ENCODE results near the gene KCNA5.

Gene KCNA5

DNA sequence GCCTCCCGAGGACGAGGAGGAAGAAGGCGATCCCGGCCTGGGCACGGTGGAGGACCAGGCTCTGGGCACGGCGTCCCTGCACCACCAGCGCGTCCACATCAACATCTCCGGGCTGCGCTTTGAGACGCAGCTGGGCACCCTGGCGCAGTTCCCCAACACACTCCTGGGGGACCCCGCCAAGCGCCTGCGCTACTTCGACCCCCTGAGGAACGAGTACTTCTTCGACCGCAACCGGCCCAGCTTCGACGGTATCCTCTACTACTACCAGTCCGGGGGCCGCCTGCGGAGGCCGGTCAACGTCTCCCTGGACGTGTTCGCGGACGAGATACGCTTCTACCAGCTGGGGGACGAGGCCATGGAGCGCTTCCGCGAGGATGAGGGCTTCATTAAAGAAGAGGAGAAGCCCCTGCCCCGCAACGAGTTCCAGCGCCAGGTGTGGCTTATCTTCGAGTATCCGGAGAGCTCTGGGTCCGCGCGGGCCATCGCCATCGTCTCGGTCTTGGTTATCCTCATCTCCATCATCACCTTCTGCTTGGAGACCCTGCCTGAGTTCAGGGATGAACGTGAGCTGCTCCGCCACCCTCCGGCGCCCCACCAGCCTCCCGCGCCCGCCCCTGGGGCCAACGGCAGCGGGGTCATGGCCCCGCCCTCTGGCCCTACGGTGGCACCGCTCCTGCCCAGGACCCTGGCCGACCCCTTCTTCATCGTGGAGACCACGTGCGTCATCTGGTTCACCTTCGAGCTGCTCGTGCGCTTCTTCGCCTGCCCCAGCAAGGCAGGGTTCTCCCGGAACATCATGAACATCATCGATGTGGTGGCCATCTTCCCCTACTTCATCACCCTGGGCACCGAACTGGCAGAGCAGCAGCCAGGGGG is 979 bp downstream of the KCNA5 start:
- H3K9me3 ChIP-seq (ENCODE audit: low read length), result no peaks in the 10 kb centered on the region
- peaks cover 40% of the 10 kb centered on the region for H3K4me1 ChIP-seq (ENCODE audit: insufficient read depth, low read length)
- H3K36me3 ChIP-seq (ENCODE audit: insufficient read depth, low read length), result no peaks in the 10 kb centered on the region
- peak overlapping the region in 1 of 2 donors; percentile 46 for H3K4me3 ChIP-seq (ENCODE audit: low read depth in 1 of 2, low read length in 2 of 2)
- peaks cover 0 to 9% of the 10 kb centered on the region in 2 donors for H3K27me3 ChIP-seq (ENCODE audit: control insufficient read depth in 1 of 2, insufficient read depth in 2 of 2, low read length in 2 of 2)
- H3K27ac ChIP-seq (ENCODE audit: low read depth, low read length), result no peak overlapping the region
- no peak overlapping the region for H3K9ac ChIP-seq (ENCODE audit: low read length)

DNA sequence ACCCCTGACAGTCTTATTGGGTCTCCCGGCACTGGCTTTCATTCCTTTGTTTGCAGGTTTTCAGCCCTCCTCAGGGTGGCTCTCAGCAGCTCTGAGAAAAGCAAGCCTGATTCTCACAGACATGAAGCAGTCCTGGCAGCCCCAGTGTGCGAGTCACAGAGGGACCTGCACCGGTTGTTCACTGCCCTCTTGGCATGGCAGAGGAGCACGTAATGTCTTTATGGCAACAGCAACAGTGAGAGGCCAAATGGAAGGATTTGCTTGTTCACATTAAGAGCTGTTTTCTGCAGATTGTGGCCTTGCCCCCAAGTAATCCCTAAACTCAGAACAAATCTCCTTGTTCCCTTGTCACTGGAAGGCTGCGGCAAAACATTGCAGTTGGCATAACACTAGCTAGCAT is 3.4 kb downstream of the KCNA5 start:
- H3K9ac ChIP-seq (ENCODE audit: low read length), result peak overlapping the region; percentile 8
- peak overlapping the region in 1 of 2 donors; percentile 40 for H3K4me3 ChIP-seq (ENCODE audit: low read depth in 1 of 2, low read length in 2 of 2)
- H3K9me3 ChIP-seq (ENCODE audit: low read length), result no peaks in the 10 kb centered on the region
- H3K27me3 ChIP-seq (ENCODE audit: control insufficient read depth in 1 of 2, insufficient read depth in 2 of 2, low read length in 2 of 2), result peaks cover 0 to 9% of the 10 kb centered on the region in 2 donors
- peak overlapping the region; percentile 69 for H3K27ac ChIP-seq (ENCODE audit: low read depth, low read length)
- H3K36me3 ChIP-seq (ENCODE audit: insufficient read depth, low read length), result no peaks in the 10 kb centered on the region
- H3K4me1 ChIP-seq (ENCODE audit: insufficient read depth, low read length), result peaks cover 53% of the 10 kb centered on the region

DNA sequence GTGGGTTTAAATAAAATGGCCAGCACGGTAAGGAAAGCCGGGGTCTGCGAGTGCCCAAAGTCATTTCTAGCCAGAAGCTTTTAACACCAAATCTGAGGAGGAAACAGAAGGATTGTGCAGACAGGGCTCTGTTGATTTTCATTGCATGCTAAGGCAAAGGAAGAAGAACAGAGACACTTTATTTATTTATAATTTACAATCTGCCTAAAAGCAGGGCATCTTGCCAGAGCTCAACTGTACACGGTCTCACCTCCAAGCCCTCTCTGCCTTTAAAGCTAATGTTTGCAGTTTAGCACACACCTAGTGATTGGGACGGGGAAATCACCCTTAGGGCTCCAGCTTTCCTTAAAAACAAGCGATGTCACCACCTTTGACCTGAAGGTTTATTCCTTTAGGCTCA is 4.0 kb downstream of the KCNA5 start:
- no peaks in the 10 kb centered on the region for H3K9me3 ChIP-seq (ENCODE audit: low read length)
- no peaks in the 10 kb centered on the region for H3K36me3 ChIP-seq (ENCODE audit: insufficient read depth, low read length)
- peaks cover 0 to 9% of the 10 kb centered on the region in 2 donors for H3K27me3 ChIP-seq (ENCODE audit: control insufficient read depth in 1 of 2, insufficient read depth in 2 of 2, low read length in 2 of 2)
- peaks cover 59% of the 10 kb centered on the region for H3K4me1 ChIP-seq (ENCODE audit: insufficient read depth, low read length)
- peak overlapping the region; percentile 69 for H3K27ac ChIP-seq (ENCODE audit: low read depth, low read length)
- H3K4me3 ChIP-seq (ENCODE audit: low read depth in 1 of 2, low read length in 2 of 2), result peak overlapping the region in 1 of 2 donors; percentile 40
- no peak overlapping the region for H3K9ac ChIP-seq (ENCODE audit: low read length)

DNA sequence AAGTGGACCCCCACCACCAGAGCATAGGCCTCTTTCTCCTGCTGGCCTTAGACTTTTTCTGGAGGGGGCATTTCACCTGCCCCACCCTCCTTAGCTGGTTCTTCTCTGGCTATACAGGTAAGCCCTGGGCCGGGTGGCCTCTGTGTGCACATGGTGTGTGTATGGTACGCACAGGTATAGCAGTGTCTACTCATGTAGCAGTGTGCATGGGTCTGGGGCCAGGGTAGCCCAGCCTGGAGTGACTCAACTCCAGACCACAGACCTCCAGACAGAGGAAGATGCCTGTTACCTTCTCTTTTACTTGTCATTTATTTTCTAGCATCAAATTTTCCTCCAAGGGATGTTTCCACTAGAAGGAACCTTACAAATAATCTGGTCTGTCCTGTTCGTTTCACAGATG is 6.9 kb downstream of the KCNA5 start:
- Histone ChIP-seq H3K4me3 (ENCODE audit: low read depth in 1 of 2, low read length in 2 of 2) (no peak overlapping the region), H3K27ac (ENCODE audit: low read depth, low read length) (no peak overlapping the region), H3K9ac (ENCODE audit: low read length) (no peak overlapping the region), H3K27me3 (ENCODE audit: control insufficient read depth in 1 of 2, insufficient read depth in 2 of 2, low read length in 2 of 2) (no peaks in the 10 kb centered on the region), H3K9me3 (ENCODE audit: low read length) (no peaks in the 10 kb centered on the region), H3K4me1 (ENCODE audit: insufficient read depth, low read length) (peaks cover 64% of the 10 kb centered on the region), H3K36me3 (ENCODE audit: insufficient read depth, low read length) (no peaks in the 10 kb centered on the region)

DNA sequence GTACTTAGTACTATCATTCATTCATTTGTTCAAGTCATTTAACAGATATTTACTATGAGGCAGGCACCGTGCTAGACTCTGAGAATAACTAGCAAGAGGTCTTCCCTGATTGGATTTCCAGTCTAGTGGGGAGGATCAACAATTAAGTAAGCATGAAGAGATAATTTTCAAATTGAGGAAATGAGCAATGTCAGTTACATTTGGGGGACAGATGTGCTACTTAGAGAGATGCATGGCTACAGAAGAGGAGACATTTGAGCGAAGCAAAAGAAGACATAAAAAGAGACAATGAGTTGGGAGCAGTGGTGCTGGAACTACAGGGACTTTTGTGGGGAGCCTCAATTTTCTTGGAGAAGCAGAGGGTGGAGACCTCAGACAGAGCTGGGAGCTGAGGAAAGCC is 7.7 kb downstream of the KCNA5 start:
- H3K9me3 ChIP-seq (ENCODE audit: low read length), result no peaks in the 10 kb centered on the region
- H3K27me3 ChIP-seq (ENCODE audit: control insufficient read depth in 1 of 2, insufficient read depth in 2 of 2, low read length in 2 of 2), result no peaks in the 10 kb centered on the region
- H3K4me1 ChIP-seq (ENCODE audit: insufficient read depth, low read length), result peaks cover 56% of the 10 kb centered on the region
- no peak overlapping the region for H3K27ac ChIP-seq (ENCODE audit: low read depth, low read length)
- H3K36me3 ChIP-seq (ENCODE audit: insufficient read depth, low read length), result no peaks in the 10 kb centered on the region
- H3K9ac ChIP-seq (ENCODE audit: low read length), result no peak overlapping the region
- no peak overlapping the region for H3K4me3 ChIP-seq (ENCODE audit: low read depth in 1 of 2, low read length in 2 of 2)

DNA sequence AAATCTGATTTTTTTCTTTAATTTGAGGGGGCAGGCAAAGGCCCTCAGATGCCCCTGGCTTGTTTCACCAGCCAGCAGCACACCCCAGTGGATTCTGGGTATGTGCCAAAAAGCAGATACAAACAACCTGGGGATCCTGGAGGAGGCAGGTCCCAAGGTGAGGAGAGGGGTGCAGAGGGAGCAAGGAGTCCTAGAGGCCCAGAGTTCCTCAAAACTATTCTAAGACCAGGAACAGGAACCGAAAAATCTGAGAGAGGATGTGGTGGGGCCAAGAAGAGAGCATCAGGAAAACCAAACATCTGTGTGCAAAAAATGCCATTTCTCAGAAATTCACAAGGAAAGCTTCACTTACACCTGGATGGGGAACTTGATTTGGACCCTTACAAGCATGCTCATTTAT is 8.2 kb downstream of the KCNA5 start:
- Histone ChIP-seq H3K9me3 (ENCODE audit: low read length) (no peaks in the 10 kb centered on the region), H3K4me3 (ENCODE audit: low read depth in 1 of 2, low read length in 2 of 2) (no peak overlapping the region), H3K27me3 (ENCODE audit: control insufficient read depth in 1 of 2, insufficient read depth in 2 of 2, low read length in 2 of 2) (no peaks in the 10 kb centered on the region), H3K36me3 (ENCODE audit: insufficient read depth, low read length) (no peaks in the 10 kb centered on the region), H3K9ac (ENCODE audit: low read length) (no peak overlapping the region), H3K4me1 (ENCODE audit: insufficient read depth, low read length) (peaks cover 51% of the 10 kb centered on the region), H3K27ac (ENCODE audit: low read depth, low read length) (no peak overlapping the region)

DNA sequence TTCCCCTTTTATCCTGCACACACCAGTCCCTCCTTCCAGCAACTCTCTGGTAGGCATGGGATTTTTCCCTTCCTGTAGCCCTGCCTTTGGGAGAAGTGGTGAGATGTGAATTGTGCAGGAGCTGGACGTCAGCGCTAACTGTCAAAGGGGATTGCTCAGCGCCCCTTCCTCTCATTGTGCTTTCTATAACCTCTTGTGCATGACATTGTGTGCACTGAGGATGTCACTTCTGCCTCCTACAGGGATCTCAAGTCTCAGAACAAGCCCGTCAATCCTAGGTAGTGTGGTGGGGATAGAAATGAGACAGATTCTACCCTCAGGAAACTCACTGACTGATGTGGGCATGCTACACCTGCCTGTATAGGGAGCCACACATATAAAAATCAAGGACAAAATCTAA is 8.7 kb downstream of the KCNA5 start:
- H3K36me3 ChIP-seq (ENCODE audit: insufficient read depth, low read length), result no peaks in the 10 kb centered on the region

DNA sequence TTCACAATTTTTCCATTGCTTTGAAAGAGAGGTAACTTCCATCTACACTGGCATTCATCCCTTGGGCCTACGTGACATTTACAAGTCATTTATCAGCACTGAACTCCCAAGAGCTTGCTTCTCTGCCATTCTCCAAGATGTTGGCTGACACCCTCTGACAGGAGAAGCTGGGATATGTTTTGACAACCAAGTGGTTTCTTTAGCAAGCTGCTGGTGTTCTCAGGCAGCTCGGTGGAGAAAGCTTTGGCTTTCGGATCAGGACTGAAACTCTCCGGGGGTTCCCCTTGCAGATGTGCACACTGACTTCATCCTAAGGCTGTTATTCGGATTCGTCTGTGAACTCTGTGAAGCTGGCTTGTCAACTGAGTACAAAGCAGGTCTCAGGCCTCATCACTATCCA is 15.7 kb downstream of the KCNA5 start:
- Histone ChIP-seq H3K9ac (ENCODE audit: low read length) (no peak overlapping the region), H3K4me3 (ENCODE audit: low read depth in 1 of 2, low read length in 2 of 2) (no peak overlapping the region), H3K9me3 (ENCODE audit: low read length) (no peaks in the 10 kb centered on the region), H3K27ac (ENCODE audit: low read depth, low read length) (no peak overlapping the region), H3K36me3 (ENCODE audit: insufficient read depth, low read length) (no peaks in the 10 kb centered on the region), H3K27me3 (ENCODE audit: control insufficient read depth in 1 of 2, insufficient read depth in 2 of 2, low read length in 2 of 2) (no peaks in the 10 kb centered on the region), H3K4me1 (ENCODE audit: insufficient read depth, low read length) (peaks cover 43% of the 10 kb centered on the region)

More for the DNA sequence above, 8.7 kb downstream of the KCNA5 start:
- Histone ChIP-seq H3K27ac (ENCODE audit: low read depth, low read length) (no peak overlapping the region), H3K4me3 (ENCODE audit: low read depth in 1 of 2, low read length in 2 of 2) (no peak overlapping the region), H3K27me3 (ENCODE audit: control insufficient read depth in 1 of 2, insufficient read depth in 2 of 2, low read length in 2 of 2) (no peaks in the 10 kb centered on the region), H3K4me1 (ENCODE audit: insufficient read depth, low read length) (peaks cover 49% of the 10 kb centered on the region), H3K9ac (ENCODE audit: low read length) (no peak overlapping the region), H3K9me3 (ENCODE audit: low read length) (no peaks in the 10 kb centered on the region)

DNA sequence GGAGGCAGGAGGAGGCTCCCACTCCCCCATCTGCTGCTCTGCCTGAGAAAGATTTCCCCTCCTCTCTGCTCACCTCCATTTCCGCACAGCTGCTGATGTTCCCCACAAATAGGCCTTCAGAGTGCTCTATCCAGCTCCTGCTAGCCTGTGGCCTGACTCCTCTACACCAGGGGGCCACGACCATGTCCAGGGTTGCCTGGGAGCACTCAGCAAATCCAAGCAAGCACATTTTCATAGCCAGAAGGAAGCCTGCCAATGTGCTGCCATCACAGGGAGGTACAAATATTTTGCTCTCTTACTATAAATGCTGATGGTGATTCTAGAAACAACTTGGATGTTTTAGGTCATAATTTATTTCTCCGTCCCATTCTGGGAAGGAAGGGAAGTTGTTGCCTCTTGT is 17.3 kb downstream of the KCNA5 start:
- H3K9ac ChIP-seq (ENCODE audit: low read length), result no peak overlapping the region
- H3K27me3 ChIP-seq (ENCODE audit: control insufficient read depth in 1 of 2, insufficient read depth in 2 of 2, low read length in 2 of 2), result no peaks in the 10 kb centered on the region
- H3K9me3 ChIP-seq (ENCODE audit: low read length), result no peaks in the 10 kb centered on the region
- H3K27ac ChIP-seq (ENCODE audit: low read depth, low read length), result peak overlapping the region; percentile 10
- peaks cover 43% of the 10 kb centered on the region for H3K4me1 ChIP-seq (ENCODE audit: insufficient read depth, low read length)
- no peaks in the 10 kb centered on the region for H3K36me3 ChIP-seq (ENCODE audit: insufficient read depth, low read length)
- H3K4me3 ChIP-seq (ENCODE audit: low read depth in 1 of 2, low read length in 2 of 2), result no peak overlapping the region

DNA sequence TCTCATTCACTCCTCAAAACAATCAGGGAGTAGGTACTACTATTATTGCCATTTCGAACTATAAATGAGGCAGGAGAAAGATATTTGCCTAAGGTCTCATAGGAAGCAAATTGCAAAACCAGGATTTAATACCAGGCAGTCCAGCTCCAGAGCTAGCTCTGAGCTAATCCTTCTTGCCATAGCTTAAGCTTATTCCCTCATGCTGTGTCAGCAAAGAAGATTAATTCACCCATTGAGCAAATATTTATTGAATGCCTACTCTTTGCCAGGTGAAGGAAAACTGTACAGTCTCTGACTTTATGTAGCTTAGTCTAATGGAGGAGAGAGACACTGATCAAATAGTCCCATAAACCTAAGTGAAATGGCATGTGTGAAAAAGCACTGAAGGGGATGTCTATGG is 19.5 kb downstream of the KCNA5 start:
- no peak overlapping the region for H3K9ac ChIP-seq (ENCODE audit: low read length)
- no peak overlapping the region for H3K27ac ChIP-seq (ENCODE audit: low read depth, low read length)
- no peaks in the 10 kb centered on the region for H3K36me3 ChIP-seq (ENCODE audit: insufficient read depth, low read length)
- no peaks in the 10 kb centered on the region for H3K27me3 ChIP-seq (ENCODE audit: control insufficient read depth in 1 of 2, insufficient read depth in 2 of 2, low read length in 2 of 2)
- H3K9me3 ChIP-seq (ENCODE audit: low read length), result no peaks in the 10 kb centered on the region
- no peak overlapping the region for H3K4me3 ChIP-seq (ENCODE audit: low read depth in 1 of 2, low read length in 2 of 2)
- peaks cover 43% of the 10 kb centered on the region for H3K4me1 ChIP-seq (ENCODE audit: insufficient read depth, low read length)

DNA sequence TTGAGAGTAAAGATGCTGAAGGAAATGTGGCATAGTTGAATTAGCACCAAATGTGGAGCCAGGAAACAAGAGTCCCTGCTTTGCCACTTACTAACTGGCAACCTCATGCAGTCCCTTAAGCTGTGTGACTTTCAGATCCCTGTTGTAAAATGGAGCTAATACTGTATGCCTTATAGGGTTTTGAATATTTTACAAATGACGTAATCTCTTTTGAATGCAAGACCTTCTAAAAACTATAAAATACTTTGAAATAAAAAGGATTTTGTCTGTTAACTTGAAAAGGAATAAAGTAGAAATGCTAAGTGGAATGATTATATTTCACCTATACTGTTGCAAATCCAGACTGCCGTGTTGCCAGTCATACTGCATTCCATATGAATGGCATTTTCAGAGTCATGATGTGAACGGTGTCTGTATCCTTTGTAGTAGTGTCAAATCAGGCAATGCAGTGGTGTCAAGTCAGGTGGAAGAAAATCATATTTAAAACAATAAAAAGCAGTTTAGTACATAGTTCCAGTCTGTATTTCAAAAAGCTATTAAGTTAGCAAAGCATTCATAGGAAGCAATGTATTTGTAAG is 21.3 kb downstream of the KCNA5 start:
- no peak overlapping the region for H3K9ac ChIP-seq (ENCODE audit: low read length)
- H3K4me1 ChIP-seq (ENCODE audit: insufficient read depth, low read length), result peaks cover 32% of the 10 kb centered on the region
- no peak overlapping the region for H3K4me3 ChIP-seq (ENCODE audit: low read depth in 1 of 2, low read length in 2 of 2)
- no peaks in the 10 kb centered on the region for H3K9me3 ChIP-seq (ENCODE audit: low read length)
- H3K36me3 ChIP-seq (ENCODE audit: insufficient read depth, low read length), result no peaks in the 10 kb centered on the region
- H3K27ac ChIP-seq (ENCODE audit: low read depth, low read length), result no peak overlapping the region
- H3K27me3 ChIP-seq (ENCODE audit: control insufficient read depth in 1 of 2, insufficient read depth in 2 of 2, low read length in 2 of 2), result no peaks in the 10 kb centered on the region

DNA sequence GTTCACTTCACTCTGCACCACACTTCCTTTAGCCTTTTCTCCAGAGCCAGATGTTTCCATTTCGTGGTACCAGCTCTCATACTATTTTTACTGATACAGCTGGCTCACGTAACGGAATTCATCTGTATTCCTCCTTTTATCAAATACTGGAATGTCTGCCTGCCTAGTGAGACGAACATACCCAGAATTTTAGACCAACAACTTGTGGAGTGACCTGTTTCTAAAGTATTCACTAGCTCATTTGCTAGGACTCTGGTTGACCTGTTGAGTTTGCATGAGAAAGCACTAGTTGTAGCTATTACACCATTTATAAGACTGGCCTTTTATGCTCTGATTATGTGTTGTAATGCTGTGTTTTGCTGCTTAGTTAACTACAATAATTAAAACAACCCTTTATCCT is 22.6 kb downstream of the KCNA5 start:
- Histone ChIP-seq H3K9ac (ENCODE audit: low read length) (no peak overlapping the region), H3K4me1 (ENCODE audit: insufficient read depth, low read length) (peaks cover 20% of the 10 kb centered on the region), H3K4me3 (ENCODE audit: low read depth in 1 of 2, low read length in 2 of 2) (no peak overlapping the region), H3K9me3 (ENCODE audit: low read length) (no peaks in the 10 kb centered on the region), H3K36me3 (ENCODE audit: insufficient read depth, low read length) (no peaks in the 10 kb centered on the region), H3K27me3 (ENCODE audit: control insufficient read depth in 1 of 2, insufficient read depth in 2 of 2, low read length in 2 of 2) (no peaks in the 10 kb centered on the region), H3K27ac (ENCODE audit: low read depth, low read length) (no peak overlapping the region)

All from muscle layer of colon (tissue), 2 donors.